Loucy (cell line): ENCODE results near the gene EEF1AKMT2.

Experiments
- H2AFZ ChIP-seq: fragments of 200-600 bp; sonication (generic); 2 replicates; pipeline ENCODE4 v1.6.0; 2016; ENCODE audit warnings: antibody characterized with exemption, mild to moderate bottlenecking, low read length, moderate library complexity
- H3F3A ChIP-seq: fragments of 200-600 bp; 2 replicates; pipeline ENCODE4 v1.6.0; 2016; ENCODE audit warnings: antibody characterized with exemption, low read depth, mild to moderate bottlenecking
- H3K27me3 ChIP-seq: fragments of 200-600 bp; sonication (generic); 2 replicates; pipeline ENCODE4 v1.6.1; 2014; ENCODE audit warnings: low read length, mild to moderate bottlenecking; ENCODE audit not compliant: insufficient read depth, poor library complexity, severe bottlenecking
- H3K36me3 ChIP-seq: fragments of 200-600 bp; sonication (generic); 2 replicates; pipeline ENCODE4 v1.6.1; 2016; ENCODE audit warnings: low read length; ENCODE audit not compliant: insufficient read depth
- H3K4me1 ChIP-seq: fragments of 200-600 bp; sonication (generic); 2 replicates; pipeline ENCODE4 v1.5.1; 2014; ENCODE audit warnings: low read length, mild to moderate bottlenecking; ENCODE audit not compliant: insufficient read depth, poor library complexity, severe bottlenecking
- H3K4me2 ChIP-seq: fragments of 200-600 bp; sonication (generic); 2 replicates; pipeline ENCODE4 v1.6.0; 2014; ENCODE audit warnings: antibody characterized with exemption, low read length, low read depth, mild to moderate bottlenecking; ENCODE audit not compliant: poor library complexity, severe bottlenecking
- H3K4me3 ChIP-seq: fragments of 200-600 bp; sonication (generic); 2 replicates; pipeline ENCODE4 v1.5.1; 2014; ENCODE audit warnings: low read length, mild to moderate bottlenecking, mixed read lengths; ENCODE audit not compliant: poor library complexity, severe bottlenecking
- H3K79me2 ChIP-seq: fragments of 200-600 bp; sonication (generic); 2 replicates; pipeline ENCODE4 v1.6.1; 2014; ENCODE audit warnings: low read length; ENCODE audit not compliant: insufficient read depth
- H3K9ac ChIP-seq: fragments of 200-600 bp; sonication (generic); 2 replicates; pipeline ENCODE4 v1.6.0; 2014; ENCODE audit warnings: mild to moderate bottlenecking, low read depth, low read length, moderate library complexity; ENCODE audit not compliant: poor library complexity, severe bottlenecking
- H3K9me2 ChIP-seq: fragments of 200-600 bp; sonication (generic); replicated peaks from 2 replicates; pipeline ENCODE4 v1.6.1; 2016; ENCODE audit warnings: low read depth, low read length, mixed read lengths
- H3K9me3 ChIP-seq: fragments of 200-600 bp; sonication (generic); 2 replicates; pipeline ENCODE4 v1.6.1; 2014; ENCODE audit warnings: mild to moderate bottlenecking, antibody characterized with exemption, low read length, low read depth; ENCODE audit not compliant: insufficient read depth
- H4K20me1 ChIP-seq: fragments of 200-600 bp; sonication (generic); 2 replicates; pipeline ENCODE4 v1.6.0; 2014; ENCODE audit warnings: antibody characterized with exemption, low read length, mild to moderate bottlenecking; ENCODE audit not compliant: insufficient read depth, poor library complexity, severe bottlenecking
- CTCF ChIP-seq: fragments of 200-600 bp; sonication (generic); conservative IDR thresholded peaks from 2 replicates; pipeline ENCODE4 v1.5.1; 2014; ENCODE audit warnings: mild to moderate bottlenecking, antibody characterized with exemption, low read length
- EZH2phosphoT487 ChIP-seq: fragments of 200-600 bp; IDR thresholded peaks from 2 replicates; pipeline ENCODE4 v1.6.1; 2018; ENCODE audit warnings: antibody characterized with exemption, mild to moderate bottlenecking, moderate library complexity, borderline replicate concordance

EEF1AKMT2 gene

GRCh38 chr10:124715439-124715838 is 76.2 kb downstream of the EEF1AKMT2 start:
- no peak overlapping the region for H3K4me3 ChIP-seq
- no peak overlapping the region for H3K9ac ChIP-seq
- H3K79me2 ChIP-seq = peaks cover 92% of the 10 kb centered on the region
- no peaks in the 10 kb centered on the region for H3K36me3 ChIP-seq
- H3F3A ChIP-seq = no peaks in the 10 kb centered on the region
- H3K4me1 ChIP-seq = peaks cover 16% of the 10 kb centered on the region
- no peak overlapping the region for H3K4me2 ChIP-seq
- no peak overlapping the region for H2AFZ ChIP-seq
- no peaks in the 10 kb centered on the region for H3K9me3 ChIP-seq
- H4K20me1 ChIP-seq = peaks cover 59% of the 10 kb centered on the region
- H3K9me2 ChIP-seq = no peaks in the 10 kb centered on the region
- H3K27me3 ChIP-seq = no peaks in the 10 kb centered on the region
- no peak for TF ChIP-seq CTCF
- TF ChIP-seq EZH2phosphoT487 = no peak

GRCh38 chr10:124713679-124714255 is 77.9 kb downstream of the EEF1AKMT2 start:
- peaks cover 10% of the 10 kb centered on the region for H3K4me1 ChIP-seq
- no peaks in the 10 kb centered on the region for H3K36me3 ChIP-seq
- H3K4me3 ChIP-seq = no peak overlapping the region
- H3K9me3 ChIP-seq = no peaks in the 10 kb centered on the region
- H3K9me2 ChIP-seq = no peaks in the 10 kb centered on the region
- no peak overlapping the region for H3K9ac ChIP-seq
- H4K20me1 ChIP-seq = peaks cover 64% of the 10 kb centered on the region
- no peaks in the 10 kb centered on the region for H3F3A ChIP-seq
- no peaks in the 10 kb centered on the region for H3K27me3 ChIP-seq
- H3K4me2 ChIP-seq = no peak overlapping the region
- peaks cover 93% of the 10 kb centered on the region for H3K79me2 ChIP-seq
- TF ChIP-seq CTCF = no peak
- no peak for TF ChIP-seq EZH2phosphoT487
- no peak overlapping the region for H2AFZ ChIP-seq

GRCh38 chr10:124712704-124713407 is 78.8 kb downstream of the EEF1AKMT2 start:
- no peaks in the 10 kb centered on the region for H3K36me3 ChIP-seq
- H3K4me3 ChIP-seq = no peak overlapping the region
- no peak overlapping the region for H2AFZ ChIP-seq
- no peaks in the 10 kb centered on the region for H3K27me3 ChIP-seq
- no peak overlapping the region for H3K4me2 ChIP-seq
- H4K20me1 ChIP-seq = peaks cover 55% of the 10 kb centered on the region
- H3K4me1 ChIP-seq = peaks cover 2% of the 10 kb centered on the region
- H3K9me2 ChIP-seq = no peaks in the 10 kb centered on the region
- H3K9me3 ChIP-seq = no peaks in the 10 kb centered on the region
- H3K79me2 ChIP-seq = peaks cover 93% of the 10 kb centered on the region
- no peak overlapping the region for H3K9ac ChIP-seq
- TF ChIP-seq EZH2phosphoT487 (no peak), CTCF (no peak)
- H3F3A ChIP-seq = no peaks in the 10 kb centered on the region
